Upper lobe of left lung (tissue), 4 donors: ENCODE measurements around the gene AGAP1.

ENCODE experiments used
- POLR2A ChIP-seq, 4 donors: fragments of 450-650 bp; IDR thresholded peaks; one replicate each; pipeline ENCODE4 v1.5.1; 2016 to 2017; ENCODE audit warnings: antibody characterized with exemption in 4 of 4, mild to moderate bottlenecking in 2 of 4
- POLR2AphosphoS5 ChIP-seq, 2 donors: sonication (generic); formaldehyde crosslinking; IDR thresholded peaks; one replicate each; pipeline ENCODE4 v1.5.1; 2017; ENCODE audit warnings: antibody characterized with exemption in 2 of 2

DNA sequence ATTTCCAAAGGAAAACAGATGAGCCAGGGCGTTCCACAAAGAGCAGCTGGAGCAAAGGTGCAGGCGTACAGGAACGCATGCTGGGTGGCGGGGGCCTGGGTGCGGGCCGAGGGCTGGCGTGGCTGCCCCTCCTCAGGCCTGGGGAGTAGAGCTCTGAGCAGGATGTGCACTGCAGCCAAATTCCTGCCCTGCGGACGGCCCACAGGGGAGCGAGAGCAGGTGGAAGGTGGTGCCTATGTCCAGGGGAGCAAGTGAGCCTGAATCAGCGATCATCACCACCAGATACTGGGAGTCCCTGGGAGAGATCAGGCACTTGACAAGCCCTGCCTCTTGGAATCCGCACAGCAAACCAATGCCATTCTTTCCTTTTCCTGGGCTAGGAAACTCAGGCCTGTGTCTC is 568.1 kb downstream of the AGAP1 start:
- TF ChIP-seq POLR2AphosphoS5 (IDR thresholded peaks at IDR 0.05) (no peak), POLR2A (IDR thresholded peaks at IDR 0.05) (no peak)
